Neural cell (in vitro differentiated cells): Measurements from ENCODE around the gene POU4F2.

Source experiments
- CTCF ChIP-seq: fragments of 450-650 bp; IDR thresholded peaks from 2 replicates; pipeline ENCODE4 v1.5.1; 2014; ENCODE audit warnings: antibody characterized with exemption, mild to moderate bottlenecking, moderate library complexity; ENCODE audit not compliant: poor library complexity, severe bottlenecking
- EP300 ChIP-seq: fragments of 450-650 bp; conservative IDR thresholded peaks from 2 replicates; pipeline ENCODE4 v1.6.1; 2014; ENCODE audit warnings: antibody characterized with exemption, mild to moderate bottlenecking, moderate library complexity; ENCODE audit not compliant: poor library complexity, severe bottlenecking
- EZH2 ChIP-seq: fragments of 200-600, 300-800 bp; shearing (Covaris generic), sonication (generic); IDR thresholded peaks from 2 replicates; pipeline ENCODE4 v1.6.1; 2014; ENCODE audit warnings: antibody characterized with exemption, low read length, borderline replicate concordance, mild to moderate bottlenecking; ENCODE audit not compliant: insufficient read depth, poor library complexity, severe bottlenecking
- MXI1 ChIP-seq: fragments of 450-650 bp; conservative IDR thresholded peaks from 2 replicates; pipeline ENCODE4 v1.6.1; 2014; ENCODE audit warnings: antibody characterized with exemption, mild to moderate bottlenecking; ENCODE audit not compliant: poor library complexity, severe bottlenecking
- POLR2AphosphoS5 ChIP-seq: IDR thresholded peaks from 2 replicates; pipeline ENCODE4 v1.6.1; 2012
- RAD21 ChIP-seq: fragments of 450-650 bp; conservative IDR thresholded peaks from 2 replicates; pipeline ENCODE4 v1.6.1; 2014; ENCODE audit warnings: antibody characterized with exemption, mild to moderate bottlenecking, moderate library complexity
- REST ChIP-seq: IDR thresholded peaks from 2 replicates; pipeline ENCODE4 v1.6.1; 2012; ENCODE audit warnings: borderline replicate concordance
- SMC3 ChIP-seq: fragments of 450-650 bp; conservative IDR thresholded peaks from 2 replicates; pipeline ENCODE4 v1.6.1; 2014; ENCODE audit warnings: antibody characterized with exemption, mild to moderate bottlenecking, moderate library complexity; ENCODE audit not compliant: poor library complexity

- TF ChIP-seq CTCF (no peak), REST (no peak), POLR2AphosphoS5 (no peak), EZH2 (no peak), EP300 (no peak), MXI1 (no peak), SMC3 (no peak), RAD21 (no peak)
These were observed 9.7 kb downstream of the POU4F2 start for GRCh38 chr4:146648461-146648783.
